GM12878 (cell line): ENCODE measurements around the gene ZDHHC17. TPM values are rescaled to one million over a fixed set of nuclear protein-coding genes. Genes with fewer than 3 reads are reported as not detected.

Source experiments
- ATAC-seq: fragments of 200-7000 bp; cut with Tn5 transposase; 3 replicates; pipeline ENCODE4 v1.9.1; 2020; ENCODE audit warnings: mild to moderate bottlenecking, moderate library complexity
- BruUV-seq: library from RNA; stranded (reverse); fragments of 400-500 nt; replicated peaks from 2 replicates; lab custom pipeline; 2021; lab: Mats Ljungman, UMichigan
- CTCF ChIA-PET: fragments of 300-600 bp; sonication (Branson Sonifier 250); formaldehyde crosslinking; extraction: SDS; loops from one replicate; lab custom pipeline; 2021; ENCODE audit warnings: inconsistent platforms; lab: Yijun Ruan, JAX
- POLR2A ChIA-PET: fragments of 350-600 bp; formaldehyde crosslinking; extraction: SDS; loops from one replicate; lab custom pipeline; 2021; ENCODE audit warnings: inconsistent platforms; lab: Charles Lee
- RAD21 ChIA-PET: fragments of 300-600 bp; sonication (Branson Sonifier 250); formaldehyde crosslinking; loops from one replicate; lab custom pipeline; 2023; ENCODE audit warnings: antibody characterized with exemption; ENCODE audit not compliant: unreplicated experiment; lab: Charles Lee
- SMC1A ChIA-PET: fragments of 300-600 bp; sonication (Branson Sonifier 250); formaldehyde crosslinking; loops from one replicate; lab custom pipeline; 2023; ENCODE audit not compliant: unreplicated experiment, uncharacterized antibody; lab: Charles Lee
- DNase-seq: peaks from one replicate; pipeline ENCODE4 v3.0.0-alpha.2; 2011; ENCODE audit warnings: low read depth, low spot score
- FAIRE-seq: peaks from 3 replicates; lab custom pipeline; 2011; peaks lifted over from hg19 to GRCh38; lab: Jason Lieb, UNC
- H2AFZ ChIP-seq: 2 replicates; pipeline ENCODE4 v1.6.0; 2011; ENCODE audit warnings: low read depth, low read length, control low read depth; ENCODE audit not compliant: control insufficient read depth
- H3K27ac ChIP-seq: 2 replicates; pipeline ENCODE4 v1.5.1; 2011; ENCODE audit warnings: control low read depth; ENCODE audit not compliant: control insufficient read depth, insufficient read depth
- H3K27me3 ChIP-seq, 2 experiments: replicated peaks in 1 of 2; 2 replicates each; pipeline versions ENCODE4 v1.6.0 to v1.6.1; 2011; ENCODE audit warnings: low read length in 1 of 2; ENCODE audit not compliant: control insufficient read depth in 2 of 2, insufficient read depth in 2 of 2
- H3K36me3 ChIP-seq, 2 experiments: 2 replicates each; pipeline ENCODE4 v1.5.1; 2011; ENCODE audit warnings: low read length in 1 of 2; ENCODE audit not compliant: control insufficient read depth in 2 of 2, insufficient read depth in 2 of 2
- H3K4me1 ChIP-seq: 2 replicates; pipeline ENCODE4 v1.6.1; 2011; ENCODE audit warnings: mild to moderate bottlenecking, low read length, moderate library complexity, mixed read lengths; ENCODE audit not compliant: control insufficient read depth, insufficient read depth
- H3K4me2 ChIP-seq: 2 replicates; pipeline ENCODE4 v1.6.0; 2011; ENCODE audit warnings: control low read depth; ENCODE audit not compliant: control insufficient read depth, insufficient read depth
- H3K4me3 ChIP-seq: fragments of 200-600 bp; sonication (generic); 2 replicates; pipeline ENCODE4 v1.5.1; 2016
- H3K79me2 ChIP-seq: 2 replicates; pipeline ENCODE4 v1.6.0; 2011; ENCODE audit warnings: low read length; ENCODE audit not compliant: control insufficient read depth, insufficient read depth
- H3K9ac ChIP-seq: 2 replicates; pipeline ENCODE4 v1.8.0; 2011; ENCODE audit warnings: low read length, control low read depth, mixed read lengths; ENCODE audit not compliant: control insufficient read depth, insufficient read depth
- H3K9me3 ChIP-seq: replicated peaks from 3 replicates; pipeline ENCODE4 v1.5.1; 2011; ENCODE audit warnings: mild to moderate bottlenecking, low read length; ENCODE audit not compliant: control insufficient read depth, insufficient read depth
- H4K20me1 ChIP-seq: 2 replicates; pipeline ENCODE4 v1.6.0; 2011; ENCODE audit not compliant: control insufficient read depth, insufficient read depth
- HSF1 ChIP-seq: fragments of 150-350 bp; IDR thresholded peaks from 2 replicates; pipeline ENCODE4 v1.6.1; 2014; ENCODE audit warnings: mild to moderate bottlenecking, low read depth, low read length
- NFXL1 ChIP-seq: fragments of 450-650 bp; IDR thresholded peaks from 2 replicates; pipeline ENCODE4 v1.6.1; 2017; ENCODE audit warnings: antibody characterized with exemption, mild to moderate bottlenecking, borderline replicate concordance
- REST ChIP-seq: IDR thresholded peaks from 2 replicates; pipeline ENCODE4 v1.6.1; 2012; ENCODE audit warnings: mild to moderate bottlenecking, low read depth, low read length
- WGBS: methylation state at CpG from one replicate; pipeline ENCODE4 v1.1.6; 2016; ENCODE audit warnings: low lambda C conversion rate; ENCODE audit not compliant: insufficient replicate concordance, insufficient coverage; ENCODE audit errors: missing lambda C conversion rate; 5-methylcytosine and 5-hydroxymethylcytosine counted together
- in situ Hi-C: fragments of 300-500 bp; cut with MboI; formaldehyde crosslinking; loops from 9 replicates; pipeline ENCODE4 v1.14.3; 2018; ENCODE audit warnings: mixed read lengths
- intact Hi-C: fragments of 100-400 bp; cut with micrococcal nuclease; formaldehyde crosslinking; loops from one replicate; pipeline ENCODE4 v1.14.2; 2022; ENCODE audit not compliant: unreplicated experiment
- polyA plus RNA-seq, 11 experiments: library from polyadenylated mRNA; depleted of rRNA in 4 of 11; unstranded in 6 of 11; stranded (reverse) in 5 of 11; fragments of >200 nt; fragmentation: Nextera tagmentation in 4 of 11; fragmentation: Illumina TruSeq in 1 of 11; extraction: Ambion mirVana in 4 of 11; extraction: Trizol in 1 of 11; gene quantifications; 1 replicate in 1 of 11; 2 replicates in 10 of 11; pipeline versions ENCODE4 v1.2.1 to v1.2.3, GENCODE V29; 2011 to 2016; ENCODE audit warnings: inconsistent platforms in 2 of 11, missing spikeins in 2 of 11, low read depth in 1 of 11
- total RNA-seq, 4 experiments: library from RNA; depleted of rRNA in 3 of 4; stranded (reverse); fragments of >200 nt in 3 of 4; fragmentation: Illumina TruSeq in 1 of 4; extraction: Trizol in 1 of 4; gene quantifications; 2 replicates each; pipeline versions ENCODE4 v1.2.1 to v1.2.3, GENCODE V29; 2013 to 2021

Gene ZDHHC17
- total and polyA plus RNA-seq, 10 of the 15 experiments (the other 5 are each of a cell fraction or from before 2014, with no cell fraction given) = 4.3 to 50.0 (median 19.3) TPM

- FAIRE-seq = no peak
Observed at GRCh38 chr12:76757694-76758093, 6.2 kb upstream of the ZDHHC17 start.

More at GRCh38 chr12:76757694-76758093, 6.2 kb upstream of the ZDHHC17 start:
- Histone ChIP-seq H3K4me3 (no peak overlapping the region), H3K9ac (no peak overlapping the region), H2AFZ (no peak overlapping the region), H3K36me3 (no peaks in the 10 kb centered on the region), H3K9me3 (no peaks in the 10 kb centered on the region), H4K20me1 (no peaks in the 10 kb centered on the region), H3K79me2 (no peaks in the 10 kb centered on the region), H3K27ac (no peak overlapping the region), H3K4me2 (no peak overlapping the region), H3K4me1 (no peaks in the 10 kb centered on the region)
- POLR2A ChIA-PET = no interaction called here
- intact Hi-C loops = no loop called here
- in situ Hi-C loops = no loop called here
- CTCF ChIA-PET = no interaction called here
- SMC1A ChIA-PET = no interaction called here
- ATAC-seq = no peak
- DNase-seq = no peak
- no TSS peak for BruUV-seq
- RAD21 ChIA-PET = no interaction called here
- 0% methylated on average over 1 of the region's 1 CpG for WGBS
- TF ChIP-seq NFXL1 (no peak), REST (no peak), HSF1 (no peak)
- TF ChIP-seq, all 136 proteins: peak for 0
- no peaks in the 10 kb centered on the region; a peak in 2 of 4 replicates for H3K27me3 ChIP-seq
